OCI-M1 (cell line): Measurements from ENCODE around the gene TMEM165.
"Not testable (repeated sequence)": the region's sequence is repeated elsewhere in the genome, so short reads cannot be mapped to it uniquely, and the experiment has no call there.

Experiments used
- DNase-seq: peaks from one replicate; lab custom pipeline; 2025; lab: John Stamatoyannopoulos, UW

TMEM165 gene, protein sequence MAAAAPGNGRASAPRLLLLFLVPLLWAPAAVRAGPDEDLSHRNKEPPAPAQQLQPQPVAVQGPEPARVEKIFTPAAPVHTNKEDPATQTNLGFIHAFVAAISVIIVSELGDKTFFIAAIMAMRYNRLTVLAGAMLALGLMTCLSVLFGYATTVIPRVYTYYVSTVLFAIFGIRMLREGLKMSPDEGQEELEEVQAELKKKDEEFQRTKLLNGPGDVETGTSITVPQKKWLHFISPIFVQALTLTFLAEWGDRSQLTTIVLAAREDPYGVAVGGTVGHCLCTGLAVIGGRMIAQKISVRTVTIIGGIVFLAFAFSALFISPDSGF

GRCh38 chr4:55395529-55396307 lies at the start of gene TMEM165:
Gene TMEM165, plus strand, starts transcription at chr4:55395957. Its CDS starts 233 bp downstream, at chr4:55396190.
- DNase-seq: peak; percentile 94

DNA sequence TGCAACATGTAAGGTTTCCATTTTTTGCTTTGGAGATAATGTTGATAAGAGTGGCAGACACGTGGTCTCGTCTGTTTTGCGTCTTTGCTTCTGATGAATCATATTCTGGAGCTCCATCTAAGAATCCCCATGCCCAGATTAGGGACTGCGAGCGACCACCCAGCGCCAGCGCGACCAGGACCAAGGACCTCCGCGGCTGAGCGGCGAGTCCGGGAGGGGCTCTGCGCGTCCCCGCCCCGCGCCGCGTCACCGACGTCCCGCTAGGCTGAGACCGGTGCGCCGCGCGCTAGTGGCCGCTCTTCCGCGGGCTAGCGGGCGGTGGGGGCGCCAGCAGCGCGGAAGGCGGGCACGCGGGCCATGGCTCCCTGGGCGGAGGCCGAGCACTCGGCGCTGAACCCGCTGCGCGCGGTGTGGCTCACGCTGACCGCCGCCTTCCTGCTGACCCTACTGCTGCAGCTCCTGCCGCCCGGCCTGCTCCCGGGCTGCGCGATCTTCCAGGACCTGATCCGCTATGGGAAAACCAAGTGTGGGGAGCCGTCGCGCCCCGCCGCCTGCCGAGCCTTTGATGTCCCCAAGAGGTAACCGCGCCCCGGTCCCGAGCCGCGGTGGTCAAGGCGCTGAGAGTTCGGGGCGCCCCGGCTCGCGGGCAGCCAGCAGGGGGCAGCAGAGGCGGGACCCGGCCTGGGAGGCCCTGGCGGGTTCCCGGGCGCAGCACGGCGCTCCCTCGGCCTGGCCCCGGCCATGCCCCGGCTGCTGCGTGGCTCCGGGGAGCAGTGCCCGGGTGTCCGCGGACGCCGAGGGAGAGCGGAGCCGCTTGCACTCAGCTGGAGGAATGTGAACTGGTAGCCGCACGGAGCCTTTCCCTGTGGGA lies 49.5 kb upstream of the TMEM165 start, which contains the start of gene SRD5A3:
Gene SRD5A3 (plus strand): TSS at position 263 of the 871 bp plus-strand sequence. CDS start 95 bp downstream, at position 358.
- DNase-seq: peak; percentile 91

- no peak for DNase-seq
Observed at GRCh38 chr4:55346851-55347255, 48.9 kb upstream of the TMEM165 start.

DNA sequence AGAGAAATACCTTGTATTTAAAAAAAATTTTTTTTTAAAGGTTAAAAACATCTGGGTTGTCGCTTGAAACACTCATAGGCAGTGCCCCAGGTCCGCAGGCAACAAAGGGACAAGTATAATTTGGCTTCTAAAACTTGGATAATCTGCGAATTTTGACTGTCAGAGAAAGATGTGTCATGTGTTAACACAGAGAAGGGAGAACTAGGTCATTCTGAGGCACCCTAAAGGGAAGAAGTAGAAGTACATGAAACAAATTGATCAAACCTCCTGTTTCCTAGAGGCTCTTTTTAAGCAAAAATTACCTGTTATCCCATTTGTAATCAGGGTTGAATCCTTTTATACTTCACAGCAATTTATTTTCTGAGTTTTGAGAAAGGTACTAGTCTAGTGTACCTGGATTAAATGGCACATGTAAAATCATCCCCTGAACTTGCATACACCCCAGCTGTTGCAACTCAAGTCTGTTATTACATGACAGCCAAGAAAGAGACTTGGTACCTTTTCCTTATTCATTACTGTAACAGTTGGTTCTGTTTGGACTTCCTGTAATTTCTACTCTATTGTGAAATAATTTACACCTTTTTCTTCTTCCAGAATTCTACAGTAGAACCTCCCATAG lies 48.0 kb upstream of the TMEM165 start:
- peak; percentile 82 for DNase-seq

GRCh38 chr4:55348466-55348865 lies 47.3 kb upstream of the TMEM165 start:
- no peak for DNase-seq

DNA sequence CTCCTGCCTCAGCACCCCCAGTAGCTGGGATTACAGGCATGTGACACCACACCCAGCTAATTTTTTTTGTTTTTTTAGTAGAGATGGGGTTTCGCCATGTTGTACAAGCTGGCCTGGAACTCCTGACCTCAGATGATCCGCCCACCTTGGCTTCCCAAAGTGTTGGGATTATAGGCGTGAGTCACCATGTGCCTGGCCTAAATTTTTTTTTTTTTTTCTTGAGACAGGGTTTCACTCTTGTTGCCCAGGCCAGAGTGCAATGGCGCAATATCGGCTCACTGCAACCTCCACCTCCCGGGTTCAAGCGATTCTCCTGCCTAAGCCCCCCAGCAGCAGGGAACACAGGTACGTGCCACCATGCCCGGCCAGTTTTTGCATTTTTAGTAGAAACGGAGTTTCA lies 44.9 kb upstream of the TMEM165 start:
- DNase-seq: not testable (repeated sequence)

- no peak for DNase-seq
Observed at GRCh38 chr4:55351824-55352223, 43.9 kb upstream of the TMEM165 start.

- no peak for DNase-seq
Observed at GRCh38 chr4:55352726-55353125, 43.0 kb upstream of the TMEM165 start.

DNA sequence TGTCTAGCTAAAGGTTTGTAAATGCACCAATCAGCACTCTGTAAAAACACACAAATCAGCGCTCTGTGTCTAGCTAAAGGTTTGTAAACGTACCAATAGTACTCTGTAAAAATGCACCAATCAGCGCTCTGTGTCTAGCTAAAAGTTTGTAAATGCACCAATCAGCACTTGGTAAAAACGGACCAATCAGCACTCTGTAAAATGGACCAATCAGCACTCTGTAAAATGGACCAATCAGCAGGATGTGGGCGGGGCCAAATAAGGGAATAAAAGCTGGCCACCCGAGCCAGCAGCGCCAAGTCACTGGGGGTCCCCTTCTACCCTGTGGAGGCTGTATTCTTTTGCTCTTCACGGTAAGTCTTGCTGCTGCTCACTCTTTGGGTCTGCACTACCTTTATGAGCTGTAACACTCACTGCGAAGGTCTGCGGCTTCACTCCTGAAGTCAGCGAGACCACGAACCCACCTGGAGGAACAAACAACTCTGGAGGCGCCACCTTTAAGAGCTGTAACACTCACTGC lies 42.5 kb upstream of the TMEM165 start:
- DNase-seq: not testable (repeated sequence)

DNA sequence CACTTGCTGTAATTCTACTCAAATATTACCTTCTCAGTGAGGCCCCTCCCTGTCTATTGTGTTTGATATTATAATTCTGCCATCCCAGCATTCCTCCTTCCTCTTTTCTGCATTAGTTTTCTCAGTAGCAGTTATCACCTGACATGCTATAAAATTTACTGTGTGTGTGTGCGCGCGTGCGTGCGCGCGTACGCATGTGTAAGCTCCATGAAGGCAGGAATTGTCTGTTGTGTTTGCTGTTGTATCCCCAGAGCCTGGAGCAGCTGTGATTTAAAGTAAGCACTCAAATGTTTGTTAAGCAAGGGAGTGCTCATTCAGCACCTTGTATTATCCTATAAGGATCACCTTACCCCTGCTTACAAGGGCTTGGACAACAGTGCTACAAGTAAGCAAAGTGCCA lies 41.1 kb upstream of the TMEM165 start:
- DNase-seq: no peak

GRCh38 chr4:55355555-55355954 lies 40.2 kb upstream of the TMEM165 start:
- no peak for DNase-seq

GRCh38 chr4:55356991-55357461 lies 38.7 kb upstream of the TMEM165 start:
- DNase-seq: no peak

DNA sequence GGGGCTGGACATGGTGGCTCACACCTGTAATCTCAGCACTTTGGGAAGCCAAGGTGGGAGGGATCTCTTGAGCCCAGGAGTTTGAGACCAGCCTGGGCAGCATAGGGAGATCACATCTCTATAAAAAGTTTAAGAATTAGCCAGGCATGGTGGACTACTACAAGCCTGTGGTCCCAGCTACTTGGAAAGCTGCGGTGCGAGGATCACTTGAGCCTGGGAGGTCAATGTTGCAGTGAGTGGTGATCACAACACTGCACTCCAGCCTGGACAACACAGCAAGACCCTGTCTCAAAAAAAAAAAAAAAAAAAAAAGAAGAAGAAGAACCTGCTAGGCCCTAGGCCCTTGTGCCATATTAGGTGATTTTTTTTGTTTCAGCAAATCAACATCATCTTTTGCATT lies 37.5 kb upstream of the TMEM165 start:
- DNase-seq: no peak

DNA sequence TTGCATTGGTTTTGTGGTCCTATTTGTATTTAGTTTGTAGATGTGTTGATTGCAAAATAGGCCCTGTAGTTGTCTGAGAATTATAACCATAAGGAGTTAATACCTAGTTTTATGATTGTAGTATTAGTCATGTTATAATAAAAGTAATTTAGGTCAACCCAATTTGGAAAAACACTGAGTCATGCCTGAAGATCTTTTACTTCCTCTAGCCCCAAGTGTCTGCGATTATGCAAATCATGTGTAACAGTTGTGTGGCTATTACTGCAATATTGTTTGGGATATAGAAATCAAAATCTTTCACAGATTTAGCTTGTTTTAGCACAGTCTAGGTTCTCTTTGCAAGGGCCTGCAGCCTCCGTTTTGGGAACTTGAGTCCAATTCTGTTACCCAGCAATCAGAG lies 37.1 kb upstream of the TMEM165 start:
- peak; percentile 74 for DNase-seq

DNA sequence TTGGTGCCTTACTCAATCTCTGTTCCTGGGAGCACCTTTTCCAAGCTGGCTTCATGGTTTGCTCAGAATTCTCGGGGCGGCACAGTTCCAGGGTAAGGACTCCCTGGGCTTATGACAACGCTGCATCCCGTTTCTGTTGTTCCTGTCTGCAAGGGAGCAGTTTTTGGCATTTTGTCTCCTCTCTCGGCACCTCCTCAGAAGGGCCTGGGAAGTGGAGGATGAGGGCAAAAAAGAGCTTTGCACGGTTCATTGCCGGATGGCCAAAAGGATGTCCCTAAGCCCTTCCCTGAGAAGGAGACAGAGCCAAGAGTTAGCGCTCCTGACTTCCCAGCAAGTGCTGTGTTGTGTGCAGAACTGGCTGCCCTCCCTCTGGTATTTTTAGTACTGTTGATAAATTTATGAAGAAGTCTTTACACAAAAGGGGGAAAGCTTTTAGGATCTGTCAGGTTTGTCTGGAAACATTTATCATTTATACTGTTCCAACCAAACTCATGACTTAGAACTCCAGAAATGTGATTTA lies 36.3 kb upstream of the TMEM165 start:
- no peak for DNase-seq

DNA sequence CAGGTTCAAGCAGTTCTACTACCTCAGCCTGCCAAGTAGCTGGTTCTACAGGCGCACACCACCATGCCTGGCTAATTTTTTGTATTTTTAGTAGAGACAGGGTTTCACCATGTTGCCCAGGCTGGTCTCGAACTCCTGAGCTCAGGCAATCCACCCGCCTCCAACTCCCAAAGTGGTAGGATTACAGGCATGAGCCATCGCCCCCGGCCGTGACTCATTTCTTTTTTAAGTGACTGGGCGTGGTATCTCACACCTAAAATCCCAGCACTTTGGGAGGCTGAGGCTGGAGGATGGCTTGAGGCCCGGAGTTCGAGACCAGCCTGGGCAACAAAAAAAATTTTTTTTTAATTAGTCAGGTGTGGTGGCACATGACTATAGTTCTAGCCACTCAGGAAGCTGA lies 32.8 kb upstream of the TMEM165 start:
- DNase-seq: not testable (repeated sequence)

DNA sequence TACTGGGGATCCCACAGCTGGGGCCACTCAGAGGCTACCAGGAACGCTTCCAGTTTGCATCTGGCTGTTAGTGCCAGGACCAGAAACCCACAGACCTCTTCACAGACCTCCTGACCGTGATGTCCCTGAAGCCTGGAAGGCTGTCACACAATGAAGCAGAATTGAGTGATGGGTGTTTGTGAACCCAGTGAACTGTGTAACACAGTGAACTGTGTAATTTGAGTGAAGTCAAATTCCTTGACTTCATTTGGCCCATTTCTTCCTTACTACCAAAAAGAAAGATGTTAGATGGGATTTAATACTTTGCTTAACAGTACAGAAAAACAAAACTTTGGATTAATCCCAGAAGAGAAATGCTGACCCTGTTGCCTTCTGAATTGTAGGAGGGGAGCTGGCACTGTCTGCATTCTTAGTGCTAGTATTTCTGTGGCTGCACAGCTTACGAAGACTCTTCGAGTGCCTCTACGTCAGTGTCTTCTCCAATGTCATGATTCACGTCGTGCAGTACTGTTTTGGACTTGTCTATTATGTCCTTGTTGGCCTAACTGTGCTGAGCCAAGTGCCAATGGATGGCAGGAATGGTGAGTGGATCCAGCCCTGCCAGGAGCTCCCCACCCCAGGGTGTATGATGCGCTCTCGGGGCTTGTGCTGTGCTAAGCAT lies 31.9 kb upstream of the TMEM165 start:
- no peak for DNase-seq

DNA sequence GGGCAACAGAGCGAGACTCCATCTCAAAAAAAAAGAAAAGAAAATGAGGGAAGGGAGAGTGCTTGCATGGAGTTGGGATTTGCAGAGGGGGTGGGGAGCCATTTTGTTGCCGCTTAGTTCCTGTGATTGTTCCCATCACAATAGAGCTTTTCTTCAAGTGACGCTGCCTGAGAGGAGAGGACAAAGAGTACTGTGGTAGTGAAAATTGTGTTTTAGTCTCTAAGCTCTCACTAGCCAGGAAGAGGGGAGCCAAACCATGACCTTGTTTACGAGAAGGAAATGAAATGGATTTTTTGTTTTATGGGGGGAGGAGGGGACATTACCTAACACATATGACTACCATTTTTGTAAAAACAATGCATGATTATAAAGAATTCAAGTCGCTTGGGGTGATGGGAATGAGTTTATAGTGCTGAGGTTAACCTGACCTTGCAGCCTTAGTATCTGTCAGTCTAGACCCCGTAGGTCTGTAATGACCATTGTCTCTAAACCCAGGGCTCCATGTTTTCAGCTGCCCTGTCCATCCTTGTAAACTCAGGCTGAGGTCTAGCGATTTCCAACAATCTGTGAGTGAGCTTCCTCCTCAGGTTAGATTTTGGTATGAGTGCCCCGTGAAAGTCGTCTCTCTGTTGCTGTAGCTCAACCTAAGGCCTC lies 30.9 kb upstream of the TMEM165 start:
- no peak for DNase-seq

DNA sequence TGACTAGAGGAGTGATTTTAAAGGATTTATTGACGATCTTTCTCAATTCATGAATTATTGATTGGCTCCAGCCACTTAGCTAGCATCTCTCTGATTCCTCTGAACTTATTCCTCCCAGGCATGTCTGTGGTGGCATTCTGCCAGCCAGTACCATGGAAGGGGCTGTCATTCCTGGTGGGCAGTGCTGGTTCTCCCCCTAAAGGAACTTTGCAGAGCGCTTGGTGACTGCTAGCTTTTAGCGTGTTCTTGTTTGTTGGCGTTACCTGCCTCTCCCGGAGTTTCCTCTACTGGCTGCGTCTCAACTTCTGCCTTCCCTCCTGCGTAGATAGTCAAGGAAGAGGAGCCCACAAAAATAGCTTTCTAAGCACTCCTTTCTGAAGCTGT lies 30.4 kb upstream of the TMEM165 start:
- DNase-seq: no peak

- no peak for DNase-seq
Observed at GRCh38 chr4:55366621-55367020, 29.1 kb upstream of the TMEM165 start.
